ENCODE data around the gene SBF1. TPM values are rescaled to one million over a fixed set of nuclear protein-coding genes. Genes with fewer than 3 reads are reported as not detected.

The SBF1 gene
- total RNA-seq, 1 donor from 2014 or later: 123 TPM

- TF ChIP-seq CTCF (IDR thresholded peaks at IDR 0.05; ENCODE audit: insufficient read depth, low read length, severe bottlenecking): no peak
- DNase-seq (ENCODE audit: low read depth) (no peak), FAIRE-seq (no peak)
- H3K36me3 ChIP-seq (ENCODE audit: control insufficient read depth, insufficient read depth, low read length): peaks cover 6% of the 10 kb centered on the region
- H3K4me3 ChIP-seq (ENCODE audit: low read depth, low read length): no peak overlapping the region
- H3K27me3 ChIP-seq (ENCODE audit: control insufficient read depth, insufficient read depth, low read length): peaks cover 4% of the 10 kb centered on the region
These were observed 9.4 kb upstream of the SBF1 start for GRCh38 chr22:50483977-50484853.

DNA sequence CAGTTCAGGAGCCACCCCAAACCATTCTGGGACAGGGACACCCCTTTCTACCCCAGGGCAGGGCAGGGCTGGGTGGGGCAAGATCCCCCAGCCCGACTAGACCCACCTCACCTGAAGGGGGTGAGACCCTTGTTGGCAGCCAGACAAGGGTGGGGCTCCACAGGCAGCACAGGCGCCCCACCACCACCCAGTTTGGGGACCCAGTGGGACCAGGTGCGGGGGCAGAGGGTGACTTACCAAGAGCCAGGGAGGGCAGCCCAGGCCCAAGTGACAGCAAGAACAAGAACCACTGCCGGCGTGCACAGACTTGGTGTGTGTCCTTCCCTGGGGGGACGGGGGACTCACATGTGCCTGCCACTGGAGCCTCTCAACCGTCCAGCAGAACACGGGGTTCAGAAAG, 8.7 kb upstream of the SBF1 start:
- no peak for TF ChIP-seq CTCF (IDR thresholded peaks at IDR 0.05; ENCODE audit: insufficient read depth, low read length, severe bottlenecking)
- FAIRE-seq: no peak
- peaks cover 4% of the 10 kb centered on the region for H3K27me3 ChIP-seq (ENCODE audit: control insufficient read depth, insufficient read depth, low read length)
- H3K36me3 ChIP-seq (ENCODE audit: control insufficient read depth, insufficient read depth, low read length): peaks cover 6% of the 10 kb centered on the region
- H3K4me3 ChIP-seq (ENCODE audit: low read depth, low read length): no peak overlapping the region
- no peak for DNase-seq (ENCODE audit: low read depth)

GRCh38 chr22:50483106-50483505, 8.3 kb upstream of the SBF1 start:
- H3K27me3 ChIP-seq (ENCODE audit: control insufficient read depth, insufficient read depth, low read length): peaks cover 4% of the 10 kb centered on the region
- no peak overlapping the region for H3K4me3 ChIP-seq (ENCODE audit: low read depth, low read length)
- DNase-seq (ENCODE audit: low read depth) (no peak), FAIRE-seq (no peak)
- peaks cover 6% of the 10 kb centered on the region for H3K36me3 ChIP-seq (ENCODE audit: control insufficient read depth, insufficient read depth, low read length)
- no peak for TF ChIP-seq CTCF (IDR thresholded peaks at IDR 0.05; ENCODE audit: insufficient read depth, low read length, severe bottlenecking)

DNA sequence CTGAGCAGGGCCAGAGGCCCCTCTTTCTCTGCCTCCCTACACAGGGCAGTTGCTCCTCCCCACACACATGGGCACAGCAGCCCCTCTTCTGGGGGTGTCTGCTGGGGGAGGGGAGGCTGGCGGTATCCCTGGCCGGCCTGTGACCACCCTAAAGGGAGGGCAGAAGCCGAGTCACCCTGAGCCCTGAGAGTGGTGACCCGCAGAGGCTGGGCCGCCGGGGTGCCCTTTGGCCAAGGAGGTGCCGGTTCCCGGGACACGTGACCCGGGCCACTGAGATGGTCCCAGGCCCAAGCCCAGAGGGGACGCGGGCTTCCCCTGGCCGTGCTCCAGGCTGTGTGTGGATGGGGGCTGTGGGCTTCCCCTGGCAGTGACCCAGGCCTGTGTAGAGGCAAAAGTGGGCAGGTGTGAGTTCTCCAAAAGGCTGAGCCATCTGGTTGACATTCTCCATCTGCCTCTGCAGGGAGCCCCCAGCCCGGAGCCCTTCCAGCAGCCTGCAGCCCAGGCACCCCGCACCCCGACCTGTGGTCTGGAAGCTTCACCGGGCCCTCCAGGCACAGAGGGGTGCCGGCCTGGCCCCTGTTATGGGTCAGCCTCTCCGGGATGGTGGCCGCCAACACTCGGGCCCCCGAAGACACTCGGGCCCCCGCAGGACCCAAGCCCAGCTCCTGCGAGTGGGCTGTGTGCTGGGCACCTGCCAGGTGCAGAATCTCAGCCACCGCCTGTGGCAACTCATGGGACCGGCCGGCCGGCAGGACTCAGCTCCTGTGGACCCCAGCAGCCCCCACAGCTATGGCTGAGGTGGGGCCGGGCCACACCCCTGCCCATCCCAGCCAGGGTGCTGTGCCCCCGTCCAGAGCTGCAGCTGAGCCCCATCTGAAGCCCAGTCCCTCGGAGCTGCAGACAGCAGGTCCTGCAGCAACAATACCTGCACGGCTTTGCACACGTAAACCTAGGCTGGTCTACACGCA, 7.6 kb upstream of the SBF1 start:
- DNase-seq (ENCODE audit: low read depth) (no peak), FAIRE-seq (no peak)
- Histone ChIP-seq H3K27me3 (ENCODE audit: control insufficient read depth, insufficient read depth, low read length) (peaks cover 4% of the 10 kb centered on the region), H3K36me3 (ENCODE audit: control insufficient read depth, insufficient read depth, low read length) (peaks cover 6% of the 10 kb centered on the region), H3K4me3 (ENCODE audit: low read depth, low read length) (peak overlapping the region; percentile 96)
- no peak for TF ChIP-seq CTCF (IDR thresholded peaks at IDR 0.05; ENCODE audit: insufficient read depth, low read length, severe bottlenecking)

GRCh38 chr22:50481440-50482106, 6.7 kb upstream of the SBF1 start, which contains the start of gene ADM2:
TSS of gene ADM2 (plus strand) at chr22:50481543. CDS start at chr22:50481848, 305 bp downstream.
- FAIRE-seq: no peak
- H3K27me3 ChIP-seq (ENCODE audit: control insufficient read depth, insufficient read depth, low read length): no peaks in the 10 kb centered on the region
- peaks cover 6% of the 10 kb centered on the region for H3K36me3 ChIP-seq (ENCODE audit: control insufficient read depth, insufficient read depth, low read length)
- peak within 1 kb of the TSS; percentile 96 for H3K4me3 ChIP-seq (ENCODE audit: low read depth, low read length)
- no peak for TF ChIP-seq CTCF (IDR thresholded peaks at IDR 0.05; ENCODE audit: insufficient read depth, low read length, severe bottlenecking)
- DNase-seq (ENCODE audit: low read depth): no peak
